Measurements from ENCODE around the gene EBNA1BP2.

- TF ChIP-seq CTCF (IDR thresholded peaks at IDR 0.05; ENCODE audit: insufficient read depth, low read depth, low read length) (no peak), EZH2 (IDR thresholded peaks at IDR 0.05; ENCODE audit: insufficient read depth, low read length) (no peak)
These were observed 35.3 kb upstream of the EBNA1BP2 start for GRCh38 chr1:43207229-43207853.
